ENCODE measurements around the gene PRRC2B. TPM values are rescaled to one million over a fixed set of nuclear protein-coding genes. Genes with fewer than 3 reads are reported as not detected.

Gene PRRC2B
- total RNA-seq, 1 experiment from 2014 or later: 219 TPM

DNA sequence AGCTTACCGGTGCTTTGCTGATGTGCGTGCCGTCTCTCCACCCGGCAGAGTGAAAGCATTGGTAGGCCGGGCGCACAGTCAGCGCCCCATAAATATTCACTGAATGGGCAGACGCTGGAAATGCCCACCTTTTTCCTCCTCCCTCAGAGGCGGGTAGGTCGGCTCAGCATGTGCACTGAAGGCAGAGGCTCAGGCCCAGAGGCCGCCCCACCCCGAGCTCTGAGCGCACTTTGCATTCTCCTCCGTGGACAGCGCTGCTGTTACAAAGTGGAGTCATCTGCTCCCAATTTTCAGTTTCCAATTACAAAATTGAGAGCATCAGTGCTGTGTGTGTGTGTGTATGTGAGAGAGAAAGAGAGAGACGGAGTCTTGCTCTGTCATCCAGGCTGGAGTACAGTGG lies 126.6 kb downstream of the PRRC2B start:
- ChIA-PET POLR2A (no interaction called here), CTCF (no interaction called here)
- intact Hi-C loops (cut with micrococcal nuclease; ENCODE audit: unreplicated experiment): no loop called here
- Mint-ChIP-seq H3K4me3 (ENCODE audit: unreplicated experiment) (no peak overlapping the region), H3K9me3 (ENCODE audit: unreplicated experiment) (no peaks in the 10 kb centered on the region), H3K4me1 (ENCODE audit: low read depth, unreplicated experiment) (no peaks in the 10 kb centered on the region), H3K36me3 (ENCODE audit: insufficient read depth, unreplicated experiment) (peaks cover 45% of the 10 kb centered on the region), H3K27ac (ENCODE audit: unreplicated experiment) (no peak overlapping the region), H3K27me3 (ENCODE audit: insufficient read depth, unreplicated experiment) (no peaks in the 10 kb centered on the region)
- Histone ChIP-seq H3K9me3 (no peaks in the 10 kb centered on the region), H3K27me3 (replicated peaks; ENCODE audit: control insufficient read depth, insufficient read depth, low read length) (no peaks in the 10 kb centered on the region), H3K36me3 (ENCODE audit: control insufficient read depth, insufficient read depth, low read length) (peaks cover 7% of the 10 kb centered on the region), H3K4me3 (ENCODE audit: low read depth, low read length) (no peak overlapping the region), H3K4me1 (no peaks in the 10 kb centered on the region)
- no peak for DNase-seq
- TF ChIP-seq CTCF (IDR thresholded peaks at IDR 0.05; ENCODE audit: insufficient read depth in 1 of 2, low read depth in 1 of 2, low read length in 1 of 2, severe bottlenecking in 1 of 2, unreplicated experiment in 1 of 2): no peak
- no TSS peak for BruUV-seq (replicated peaks)

DNA sequence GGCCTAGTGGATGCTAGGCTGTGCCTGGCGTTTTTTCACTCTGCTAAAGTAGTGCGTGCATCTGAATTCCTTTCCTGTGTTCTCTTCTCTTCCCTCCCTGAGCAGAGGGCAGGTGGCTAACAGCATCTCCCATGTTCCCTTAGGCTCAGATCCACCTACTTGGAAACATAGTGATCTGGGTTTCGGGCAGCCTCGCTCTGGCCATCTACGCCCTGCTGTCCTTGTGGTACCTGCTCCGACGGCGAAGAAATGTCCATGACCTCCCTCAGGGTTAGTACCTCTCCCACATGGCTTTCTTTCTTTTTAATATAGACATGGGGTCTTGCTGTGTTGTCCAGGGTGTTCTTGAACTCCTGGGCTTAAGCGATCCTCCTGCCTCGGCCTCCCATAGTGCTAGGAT lies 127.3 kb downstream of the PRRC2B start:
- POLR2A ChIA-PET: no interaction called here

GRCh38 chr9:131521822-131522221 lies 127.9 kb downstream of the PRRC2B start:
- no peak for DNase-seq
- Mint-ChIP-seq H3K27ac (ENCODE audit: unreplicated experiment) (no peak overlapping the region), H3K27me3 (ENCODE audit: insufficient read depth, unreplicated experiment) (no peaks in the 10 kb centered on the region), H3K36me3 (ENCODE audit: insufficient read depth, unreplicated experiment) (peaks cover 55% of the 10 kb centered on the region), H3K4me3 (ENCODE audit: unreplicated experiment) (no peak overlapping the region), H3K9me3 (ENCODE audit: unreplicated experiment) (no peaks in the 10 kb centered on the region), H3K4me1 (ENCODE audit: low read depth, unreplicated experiment) (no peaks in the 10 kb centered on the region)
- intact Hi-C loops (cut with micrococcal nuclease; ENCODE audit: unreplicated experiment): no loop called here
- ChIA-PET CTCF (no interaction called here), POLR2A (no interaction called here)
- H3K4me3 ChIP-seq (ENCODE audit: low read depth, low read length): no peak overlapping the region
- peaks cover 5% of the 10 kb centered on the region for H3K36me3 ChIP-seq (ENCODE audit: control insufficient read depth, insufficient read depth, low read length)
- H3K9me3 ChIP-seq: no peaks in the 10 kb centered on the region
- no peaks in the 10 kb centered on the region for H3K27me3 ChIP-seq (replicated peaks; ENCODE audit: control insufficient read depth, insufficient read depth, low read length)
- TF ChIP-seq CTCF (IDR thresholded peaks at IDR 0.05; ENCODE audit: insufficient read depth in 1 of 2, low read depth in 1 of 2, low read length in 1 of 2, severe bottlenecking in 1 of 2, unreplicated experiment in 1 of 2): no peak
- BruUV-seq (replicated peaks): no TSS peak
- no peaks in the 10 kb centered on the region for H3K4me1 ChIP-seq

More for the DNA sequence above, 127.3 kb downstream of the PRRC2B start:
- H3K4me3 Mint-ChIP-seq (ENCODE audit: unreplicated experiment): no peak overlapping the region
- H3K4me1 ChIP-seq: no peaks in the 10 kb centered on the region
- H3K36me3 ChIP-seq (ENCODE audit: control insufficient read depth, insufficient read depth, low read length): peaks cover 5% of the 10 kb centered on the region
- CTCF ChIA-PET: no interaction called here
- peaks cover 49% of the 10 kb centered on the region for H3K36me3 Mint-ChIP-seq (ENCODE audit: insufficient read depth, unreplicated experiment)
- no peaks in the 10 kb centered on the region for H3K9me3 ChIP-seq
- H3K4me1 Mint-ChIP-seq (ENCODE audit: low read depth, unreplicated experiment): no peaks in the 10 kb centered on the region
- TF ChIP-seq CTCF (IDR thresholded peaks at IDR 0.05; ENCODE audit: insufficient read depth in 1 of 2, low read depth in 1 of 2, low read length in 1 of 2, severe bottlenecking in 1 of 2, unreplicated experiment in 1 of 2): no peak
- no peaks in the 10 kb centered on the region for H3K27me3 ChIP-seq (replicated peaks; ENCODE audit: control insufficient read depth, insufficient read depth, low read length)
- H3K27me3 Mint-ChIP-seq (ENCODE audit: insufficient read depth, unreplicated experiment): no peaks in the 10 kb centered on the region
- H3K27ac Mint-ChIP-seq (ENCODE audit: unreplicated experiment): no peak overlapping the region
- no TSS peak for BruUV-seq (replicated peaks)
- H3K9me3 Mint-ChIP-seq (ENCODE audit: unreplicated experiment): no peaks in the 10 kb centered on the region
- intact Hi-C loops (cut with micrococcal nuclease; ENCODE audit: unreplicated experiment): no loop called here
- H3K4me3 ChIP-seq (ENCODE audit: low read depth, low read length): no peak overlapping the region
- DNase-seq: no peak
